Endothelial cell (in vitro differentiated cells): ENCODE data around the gene PDE1C. TPM values are rescaled to one million over a fixed set of nuclear protein-coding genes. Genes with fewer than 3 reads are reported as not detected.

ENCODE experiments used
- DNase-seq: peaks from one replicate; pipeline ENCODE4 v3.0.0; 2021; ENCODE audit warnings: low spot score
- H3K27ac Mint-ChIP-seq: one replicate; pipeline ENCODE4 v1.8.0; 2021; ENCODE audit warnings: mixed read lengths, inconsistent platforms; ENCODE audit not compliant: unreplicated experiment
- H3K27me3 Mint-ChIP-seq: one replicate; pipeline ENCODE4 v1.8.0; 2021; ENCODE audit warnings: mild to moderate bottlenecking, moderate library complexity, mixed read lengths, inconsistent platforms; ENCODE audit not compliant: unreplicated experiment
- H3K36me3 Mint-ChIP-seq: one replicate; pipeline ENCODE4 v1.8.0; 2021; ENCODE audit warnings: mild to moderate bottlenecking, low read depth, mixed read lengths, inconsistent platforms; ENCODE audit not compliant: unreplicated experiment
- H3K4me1 Mint-ChIP-seq: one replicate; pipeline ENCODE4 v1.8.0; 2021; ENCODE audit warnings: mild to moderate bottlenecking, mixed read lengths, inconsistent platforms; ENCODE audit not compliant: unreplicated experiment
- H3K4me3 Mint-ChIP-seq: one replicate; pipeline ENCODE4 v1.8.0; 2021; ENCODE audit warnings: mild to moderate bottlenecking, mixed read lengths, inconsistent platforms; ENCODE audit not compliant: unreplicated experiment
- H3K9me3 Mint-ChIP-seq: one replicate; pipeline ENCODE4 v1.8.0; 2021; ENCODE audit warnings: mixed read lengths, inconsistent platforms; ENCODE audit not compliant: unreplicated experiment
- total RNA-seq: library from RNA; stranded (reverse); fragmentation: NEBNext Ultra II Directional; extraction: Animal tissue kit (Norgen Biotek cat#: 25700); gene quantifications from one replicate; pipeline ENCODE4 v1.2.1, GENCODE V29; 2021; ENCODE audit not compliant: unreplicated experiment
- TF ChIP-seq, protein P1 (sequence below): fragments of 200-600 bp; sonication (generic); IDR thresholded peaks from one replicate; pipeline ENCODE4 v1.5.0; 2021; ENCODE audit warnings: antibody characterized with exemption; ENCODE audit not compliant: unreplicated experiment

The PDE1C gene
- total RNA-seq, 1 donor from 2014 or later = 2.9 TPM

GRCh38 chr7:32108651-32109050 lies 38.4 kb upstream of the PDE1C start:
- TF ChIP-seq, protein P1, sequence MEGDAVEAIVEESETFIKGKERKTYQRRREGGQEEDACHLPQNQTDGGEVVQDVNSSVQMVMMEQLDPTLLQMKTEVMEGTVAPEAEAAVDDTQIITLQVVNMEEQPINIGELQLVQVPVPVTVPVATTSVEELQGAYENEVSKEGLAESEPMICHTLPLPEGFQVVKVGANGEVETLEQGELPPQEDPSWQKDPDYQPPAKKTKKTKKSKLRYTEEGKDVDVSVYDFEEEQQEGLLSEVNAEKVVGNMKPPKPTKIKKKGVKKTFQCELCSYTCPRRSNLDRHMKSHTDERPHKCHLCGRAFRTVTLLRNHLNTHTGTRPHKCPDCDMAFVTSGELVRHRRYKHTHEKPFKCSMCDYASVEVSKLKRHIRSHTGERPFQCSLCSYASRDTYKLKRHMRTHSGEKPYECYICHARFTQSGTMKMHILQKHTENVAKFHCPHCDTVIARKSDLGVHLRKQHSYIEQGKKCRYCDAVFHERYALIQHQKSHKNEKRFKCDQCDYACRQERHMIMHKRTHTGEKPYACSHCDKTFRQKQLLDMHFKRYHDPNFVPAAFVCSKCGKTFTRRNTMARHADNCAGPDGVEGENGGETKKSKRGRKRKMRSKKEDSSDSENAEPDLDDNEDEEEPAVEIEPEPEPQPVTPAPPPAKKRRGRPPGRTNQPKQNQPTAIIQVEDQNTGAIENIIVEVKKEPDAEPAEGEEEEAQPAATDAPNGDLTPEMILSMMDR = no peak
- Mint-ChIP-seq H3K9me3 (no peaks in the 10 kb centered on the region), H3K27me3 (no peaks in the 10 kb centered on the region), H3K27ac (no peak overlapping the region), H3K36me3 (peaks cover 6% of the 10 kb centered on the region), H3K4me3 (no peak overlapping the region), H3K4me1 (no peaks in the 10 kb centered on the region)
- no peak for DNase-seq

GRCh38 chr7:32104766-32105165 lies 34.6 kb upstream of the PDE1C start:
- H3K27me3 Mint-ChIP-seq = peaks cover 4% of the 10 kb centered on the region
- no peaks in the 10 kb centered on the region for H3K9me3 Mint-ChIP-seq
- H3K4me1 Mint-ChIP-seq = no peaks in the 10 kb centered on the region
- H3K27ac Mint-ChIP-seq = no peak overlapping the region
- TF ChIP-seq, protein P1 = no peak
- no peaks in the 10 kb centered on the region for H3K36me3 Mint-ChIP-seq
- DNase-seq = no peak
- no peak overlapping the region for H3K4me3 Mint-ChIP-seq

- Mint-ChIP-seq H3K9me3 (no peaks in the 10 kb centered on the region), H3K4me1 (no peaks in the 10 kb centered on the region), H3K4me3 (no peak overlapping the region), H3K27ac (no peak overlapping the region), H3K27me3 (peaks cover 4% of the 10 kb centered on the region), H3K36me3 (no peaks in the 10 kb centered on the region)
- TF ChIP-seq, protein P1 = no peak
- no peak for DNase-seq
Observed at GRCh38 chr7:32103361-32103760, 33.2 kb upstream of the PDE1C start.

DNA sequence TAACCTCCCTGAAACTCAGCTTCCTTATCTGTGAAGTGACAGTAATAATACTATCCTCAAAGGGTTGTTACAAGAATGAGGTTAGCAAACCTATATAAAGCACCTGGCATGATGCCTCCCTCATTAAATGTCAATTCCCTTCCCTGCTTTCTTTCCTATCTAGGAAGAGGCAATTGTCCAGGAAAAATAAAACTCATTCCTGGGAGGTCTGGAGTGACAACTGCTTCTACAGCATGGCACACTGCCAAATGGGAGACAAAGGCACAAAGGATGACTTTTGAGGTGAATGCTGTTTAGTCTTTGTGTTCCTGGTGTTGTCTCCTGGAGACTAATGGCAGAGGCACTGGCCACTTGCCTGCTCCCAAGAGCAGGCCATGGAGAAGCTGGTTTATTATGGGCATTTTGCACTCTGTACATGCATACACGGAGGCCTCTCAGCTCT lies 32.2 kb upstream of the PDE1C start:
- peaks cover 4% of the 10 kb centered on the region for H3K27me3 Mint-ChIP-seq
- no peak overlapping the region for H3K27ac Mint-ChIP-seq
- H3K36me3 Mint-ChIP-seq = no peaks in the 10 kb centered on the region
- H3K4me1 Mint-ChIP-seq = no peaks in the 10 kb centered on the region
- TF ChIP-seq, protein P1 = no peak
- no peaks in the 10 kb centered on the region for H3K9me3 Mint-ChIP-seq
- no peak overlapping the region for H3K4me3 Mint-ChIP-seq
- DNase-seq = no peak

DNA sequence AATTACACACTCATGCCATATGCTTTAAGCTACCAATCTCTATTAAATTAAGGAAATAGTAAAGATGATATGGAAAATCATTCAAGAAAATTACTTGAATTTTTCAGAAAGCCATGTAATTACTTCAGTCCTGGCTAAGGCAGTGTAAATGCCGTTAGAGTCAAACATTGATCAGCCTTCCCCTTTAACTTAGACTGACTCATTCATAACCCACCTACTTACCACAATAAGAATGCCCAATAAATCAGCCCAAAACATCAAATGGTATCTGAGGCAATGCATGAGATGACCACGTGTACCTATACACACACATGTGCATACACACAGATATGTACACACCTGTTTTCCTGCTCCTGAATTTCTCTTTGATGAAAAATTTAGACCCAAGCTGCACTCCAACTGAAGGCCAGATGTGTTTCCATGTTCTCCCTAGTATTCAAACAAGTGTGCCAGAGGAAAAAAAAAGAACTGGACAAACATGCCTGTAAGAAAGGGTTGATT lies 30.2 kb upstream of the PDE1C start:
- Mint-ChIP-seq H3K27me3 (peaks cover 5% of the 10 kb centered on the region), H3K4me1 (no peaks in the 10 kb centered on the region), H3K4me3 (no peak overlapping the region), H3K9me3 (no peaks in the 10 kb centered on the region), H3K36me3 (no peaks in the 10 kb centered on the region), H3K27ac (no peak overlapping the region)
- TF ChIP-seq, protein P1 = no peak
- DNase-seq = no peak
